SK-N-SH (cell line): ENCODE measurements around the gene FAM135A. TPM values are rescaled to one million over a fixed set of nuclear protein-coding genes. Genes with fewer than 3 reads are reported as not detected.

Source experiments
- CTCF ChIA-PET: fragments of 300-600, 350-600 bp; formaldehyde crosslinking; extraction: SDS; loops from one replicate; lab custom pipeline; 2021; lab: Yijun Ruan, JAX
- POLR2A ChIA-PET: fragments of 350-600 bp; sonication (Branson Sonifier 250); formaldehyde crosslinking; extraction: SDS; loops from one replicate; lab custom pipeline; 2020; ENCODE audit warnings: antibody characterized with exemption, inconsistent platforms; lab: Yijun Ruan, JAX
- DNase-seq: peaks from one replicate; pipeline ENCODE4 v3.0.0; 2012
- H2AFZ ChIP-seq: fragments of 200-600 bp; sonication (generic); 2 replicates; pipeline ENCODE4 v1.8.1; 2016; ENCODE audit warnings: antibody characterized with exemption, mild to moderate bottlenecking, low read depth
- H3F3A ChIP-seq: fragments of 200-600 bp; sonication (generic); replicated peaks from 2 replicates; pipeline ENCODE3; 2016; ENCODE audit warnings: antibody characterized with exemption, mild to moderate bottlenecking; ENCODE audit not compliant: insufficient read depth
- H3K27ac ChIP-seq, 2 experiments: fragments of 200-500 bp in 1 of 2; fragments of 200-600 bp in 1 of 2; sonication (Bioruptor generic) in 1 of 2; sonication (generic), shearing (Covaris generic) in 1 of 2; 2 replicates each; pipeline versions ENCODE4 v1.5.1 to v1.6.1; 2014 to 2016; ENCODE audit warnings: low read depth in 2 of 2, inconsistent platforms in 1 of 2, low read length in 1 of 2, mild to moderate bottlenecking in 1 of 2, mixed read lengths in 1 of 2
- H3K27me3 ChIP-seq: fragments of 200-600 bp; sonication (generic), shearing (Covaris generic); 2 replicates; pipeline ENCODE4 v1.6.1; 2016; ENCODE audit warnings: mixed run types; ENCODE audit not compliant: insufficient read depth
- H3K36me3 ChIP-seq, 2 experiments: fragments of 200-500 bp in 1 of 2; fragments of 200-600 bp in 1 of 2; sonication (Bioruptor generic) in 1 of 2; sonication (generic) in 1 of 2; replicated peaks in 1 of 2; 2 replicates each; pipeline versions ENCODE3 to v1.5.1; 2014 to 2016; ENCODE audit warnings: low read length in 1 of 2, mild to moderate bottlenecking in 1 of 2; ENCODE audit not compliant: insufficient read depth in 2 of 2, control insufficient read depth in 1 of 2
- H3K4me1 ChIP-seq, 2 experiments: fragments of 200-500 bp in 1 of 2; fragments of 200-600 bp in 1 of 2; sonication (Bioruptor generic) in 1 of 2; sonication (generic), shearing (Covaris generic) in 1 of 2; 2 replicates each; pipeline versions ENCODE4 v1.5.1 to v1.6.1; 2014 to 2016; ENCODE audit warnings: low read depth in 1 of 2, low read length in 1 of 2, mixed run types in 1 of 2; ENCODE audit not compliant: insufficient read depth in 2 of 2, control insufficient read depth in 1 of 2
- H3K4me2 ChIP-seq: fragments of 200-600 bp; sonication (generic), shearing (Covaris generic); 2 replicates; pipeline ENCODE4 v1.6.1; 2017; ENCODE audit warnings: mixed run types
- H3K4me3 ChIP-seq, 2 experiments: fragments of 200-500 bp in 1 of 2; fragments of 200-600 bp in 1 of 2; sonication (Bioruptor generic) in 1 of 2; sonication (generic), shearing (Covaris generic) in 1 of 2; 2 replicates each; pipeline versions ENCODE4 v1.5.1 to v1.8.1; 2014 to 2016; ENCODE audit warnings: low read depth in 2 of 2, inconsistent platforms in 1 of 2, low read length in 1 of 2, mild to moderate bottlenecking in 1 of 2, mixed read lengths in 1 of 2, moderate library complexity in 1 of 2
- H3K79me2 ChIP-seq: fragments of 200-600 bp; sonication (generic); 2 replicates; pipeline ENCODE4 v1.8.1; 2017; ENCODE audit warnings: mild to moderate bottlenecking; ENCODE audit not compliant: insufficient read depth
- H3K9ac ChIP-seq: fragments of 200-600 bp; sonication (generic); 2 replicates; pipeline ENCODE4 v1.6.1; 2017; ENCODE audit warnings: mixed run types
- H3K9me2 ChIP-seq: fragments of 200-600 bp; sonication (generic); 2 replicates; pipeline ENCODE4 v1.6.1; 2017; ENCODE audit warnings: mixed run types
- H3K9me3 ChIP-seq: fragments of 200-600 bp; sonication (generic); 2 replicates; pipeline ENCODE4 v1.6.1; 2017; ENCODE audit warnings: mixed run types, mild to moderate bottlenecking, moderate library complexity
- H4K20me1 ChIP-seq: fragments of 200-600 bp; sonication (generic); 2 replicates; pipeline ENCODE4 v1.6.1; 2017; ENCODE audit warnings: mild to moderate bottlenecking, mixed run types; ENCODE audit not compliant: insufficient read depth
- CHD2 ChIP-seq: fragments of 150-350 bp; IDR thresholded peaks from 2 replicates; pipeline ENCODE4 v1.6.1; 2018; ENCODE audit warnings: low read length; ENCODE audit not compliant: partially characterized antibody
- CTCF ChIP-seq: fragments of 200-600 bp; sonication (generic); IDR thresholded peaks from 2 replicates; pipeline ENCODE4 v1.6.1; 2017; ENCODE audit warnings: antibody characterized with exemption, mild to moderate bottlenecking, moderate library complexity
- FOSL2 ChIP-seq: IDR thresholded peaks from 2 replicates; pipeline ENCODE4 v1.4.0; 2012; ENCODE audit warnings: low read depth, mild to moderate bottlenecking, moderate library complexity, borderline replicate concordance
- IRF3 ChIP-seq: fragments of 150-350 bp; IDR thresholded peaks from 2 replicates; pipeline ENCODE4 v1.6.1; 2016; ENCODE audit warnings: mild to moderate bottlenecking, low read depth, low read length
- JUND ChIP-seq: IDR thresholded peaks from 2 replicates; pipeline ENCODE4 v1.4.0; 2012
- MAX ChIP-seq: IDR thresholded peaks from 2 replicates; pipeline ENCODE4 v1.4.0; 2012; ENCODE audit warnings: low read depth
- MEF2A ChIP-seq: IDR thresholded peaks from 2 replicates; pipeline ENCODE4 v1.4.0; 2012; ENCODE audit warnings: low read depth, borderline replicate concordance
- MXI1 ChIP-seq: IDR thresholded peaks from 2 replicates; pipeline ENCODE4 v1.6.1; 2012; ENCODE audit warnings: mild to moderate bottlenecking, low read depth, low read length, improper control_type of control experiment
- NRF1 ChIP-seq: IDR thresholded peaks from 2 replicates; pipeline ENCODE4 v1.6.1; 2012; ENCODE audit warnings: low read depth, mild to moderate bottlenecking, low read length
- RFX5 ChIP-seq: IDR thresholded peaks from 2 replicates; pipeline ENCODE4 v1.6.1; 2012; ENCODE audit warnings: mild to moderate bottlenecking, improper control_type of control experiment, low read length
- SIN3A ChIP-seq: IDR thresholded peaks from 2 replicates; pipeline ENCODE4 v1.6.1; 2012; ENCODE audit warnings: low read depth, mild to moderate bottlenecking, low read length, moderate library complexity, borderline replicate concordance
- SMC3 ChIP-seq: IDR thresholded peaks from 2 replicates; pipeline ENCODE4 v1.6.1; 2012; ENCODE audit warnings: low read depth, low read length, improper control_type of control experiment
- USF1 ChIP-seq: IDR thresholded peaks from 2 replicates; pipeline ENCODE4 v1.4.0; 2012; ENCODE audit warnings: low read depth, borderline replicate concordance
- YY1 ChIP-seq: IDR thresholded peaks from 2 replicates; pipeline ENCODE4 v1.4.0; 2012; ENCODE audit warnings: low read depth, mild to moderate bottlenecking
- WGBS: methylation state at CpG from one replicate; pipeline ENCODE4 v1.1.6; 2017; ENCODE audit warnings: low lambda C conversion rate; 5-methylcytosine and 5-hydroxymethylcytosine counted together
- polyA plus RNA-seq, 3 experiments: library from polyadenylated mRNA; depleted of rRNA; stranded (reverse); fragments of >200 nt; gene quantifications; 2 replicates each; pipeline ENCODE4 v1.2.3, GENCODE V29; 2012

Gene FAM135A
- polyA plus RNA-seq, 1 of the 3 experiments (the other 2 are of a cell fraction), result 2.6 TPM

GRCh38 chr6:70380252-70380651 lies 33.1 kb upstream of the FAM135A start:
- Histone ChIP-seq H3K9me3 (no peaks in the 10 kb centered on the region), H3K4me1 (no peaks in the 10 kb centered on the region), H3K27ac (no peak overlapping the region), H3K4me2 (no peak overlapping the region), H3K4me3 (no peak overlapping the region), H3K79me2 (no peaks in the 10 kb centered on the region), H2AFZ (no peak overlapping the region), H4K20me1 (no peaks in the 10 kb centered on the region), H3K9me2 (no peaks in the 10 kb centered on the region), H3K36me3 (no peaks in the 10 kb centered on the region), H3K27me3 (no peaks in the 10 kb centered on the region; the same call in 1 of the 2 replicates), H3K9ac (no peak overlapping the region), H3F3A (peaks cover 7% of the 10 kb centered on the region)
- WGBS, result 69% methylated on average over 5 of the region's 5 CpGs
- DNase-seq, result no peak
- TF ChIP-seq CHD2, result no peak
- TF ChIP-seq RFX5, result no peak
- no peak for TF ChIP-seq NRF1
- TF ChIP-seq JUND, result no peak
- TF ChIP-seq CTCF, result no peak
- no peak for TF ChIP-seq FOSL2
- TF ChIP-seq IRF3, result no peak
- no peak for TF ChIP-seq MXI1
- no peak for TF ChIP-seq USF1
- no peak for TF ChIP-seq MAX
- TF ChIP-seq SMC3, result no peak
- no peak for TF ChIP-seq SIN3A
- no peak for TF ChIP-seq MEF2A
- no peak for TF ChIP-seq YY1
- CTCF ChIA-PET, result interaction anchor here (1.5 to 2.3 kb wide), 4 partner anchors 9 to 159 kb away, joined by 4 to 13 read pairs (median 8); no protein-coding TSS in a partner anchor
- POLR2A ChIA-PET, result interaction anchor here (1.0 kb wide), 1 partner anchor 33 kb away, joined by 3 read pairs; the partner anchor contains the start of gene FAM135A
